ENCODE results near the gene STAB2. TPM values are rescaled to one million over a fixed set of nuclear protein-coding genes. Genes with fewer than 3 reads are reported as not detected.

The STAB2 gene
- total RNA-seq, 1 experiment from 2014 or later, result not detected

GRCh38 chr12:103566398-103566797, 20.7 kb upstream of the STAB2 start:
- Histone ChIP-seq H2AFZ (ENCODE audit: low read depth, low read length, poor library complexity, severe bottlenecking) (no peak overlapping the region), H3K9ac (ENCODE audit: low read length) (no peak overlapping the region), H4K20me1 (ENCODE audit: insufficient read depth) (no peaks in the 10 kb centered on the region), H3K9me2 (ENCODE audit: insufficient read depth) (no peaks in the 10 kb centered on the region), H3K9me3 (ENCODE audit: control insufficient read depth in 1 of 2, insufficient read depth in 1 of 2, low read depth in 1 of 2, low read length in 2 of 2) (peaks cover 3 to 12% of the 10 kb centered on the region in 2 experiments; a peak in 2 of 4 replicates), H3K79me2 (ENCODE audit: insufficient read depth, low read length) (no peaks in the 10 kb centered on the region), H3K4me2 (ENCODE audit: low read length) (no peak overlapping the region), H3K4me3 (replicated peaks in 1 of 2; ENCODE audit: low read depth in 1 of 2, low read length in 2 of 2) (no peak overlapping the region), H3K4me1 (ENCODE audit: control insufficient read depth in 1 of 2, insufficient read depth in 2 of 2, low read length in 2 of 2) (peaks cover 0 to 11% of the 10 kb centered on the region in 2 experiments; a peak in 2 of 4 replicates), H3K36me3 (ENCODE audit: control insufficient read depth in 1 of 2, insufficient read depth in 2 of 2, low read length in 2 of 2) (no peaks in the 10 kb centered on the region), H3K27ac (ENCODE audit: low read depth, low read length) (no peak overlapping the region), H3K27me3 (ENCODE audit: insufficient read depth, low read length) (no peaks in the 10 kb centered on the region)
- no peak for TF ChIP-seq SIN3A (IDR thresholded peaks at IDR 0.05; ENCODE audit: low read depth)
- TF ChIP-seq RAD21 (IDR thresholded peaks at IDR 0.05; ENCODE audit: low read depth), result no peak
- peak; percentile 91 for TF ChIP-seq CBX3 (IDR thresholded peaks at IDR 0.05; ENCODE audit: low read depth)
- no peak for ATAC-seq
- BruUV-seq (replicated peaks), result no TSS peak
- RAD21 ChIA-PET (ENCODE audit: low non-redundant PET in 1 of 2, low total read pairs in 2 of 2, uncharacterized antibody in 2 of 2, unreplicated experiment in 2 of 2), result no interaction called here
- CTCF ChIA-PET, result no interaction called here
- POLR2A ChIA-PET, result interaction anchor here (0.7 kb wide), 1 partner anchor 8 kb away, joined by 3 read pairs; no protein-coding TSS in a partner anchor
- no peak for DNase-seq (ENCODE audit: low read depth, low spot score)
- intact Hi-C loops (cut with micrococcal nuclease), result no loop called here

- Histone ChIP-seq H2AFZ (ENCODE audit: low read depth, low read length, poor library complexity, severe bottlenecking) (no peak overlapping the region), H3K4me2 (ENCODE audit: low read length) (no peak overlapping the region), H3K36me3 (ENCODE audit: control insufficient read depth in 1 of 2, insufficient read depth in 2 of 2, low read length in 2 of 2) (no peaks in the 10 kb centered on the region), H3K27ac (ENCODE audit: low read depth, low read length) (no peak overlapping the region), H3K9me2 (ENCODE audit: insufficient read depth) (no peaks in the 10 kb centered on the region), H3K4me3 (replicated peaks in 1 of 2; ENCODE audit: low read depth in 1 of 2, low read length in 2 of 2) (no peak overlapping the region), H3K9ac (ENCODE audit: low read length) (no peak overlapping the region), H3K79me2 (ENCODE audit: insufficient read depth, low read length) (no peaks in the 10 kb centered on the region), H3K4me1 (ENCODE audit: control insufficient read depth in 1 of 2, insufficient read depth in 2 of 2, low read length in 2 of 2) (peaks cover 0 to 4% of the 10 kb centered on the region in 2 experiments; a peak in 1 of 4 replicates), H3K9me3 (ENCODE audit: control insufficient read depth in 1 of 2, insufficient read depth in 1 of 2, low read depth in 1 of 2, low read length in 2 of 2) (peaks cover 0 to 3% of the 10 kb centered on the region in 2 experiments; a peak in 1 of 4 replicates), H3K27me3 (ENCODE audit: insufficient read depth, low read length) (no peaks in the 10 kb centered on the region), H4K20me1 (ENCODE audit: insufficient read depth) (no peaks in the 10 kb centered on the region)
- TF ChIP-seq POLR2AphosphoS5 (IDR thresholded peaks at IDR 0.05; ENCODE audit: low read depth, low read length) (no peak), EGR1 (IDR thresholded peaks at IDR 0.05; ENCODE audit: low read depth) (no peak), ATF3 (IDR thresholded peaks at IDR 0.05) (no peak), REST (IDR thresholded peaks at IDR 0.05; ENCODE audit: low read depth) (no peak), CTCF (IDR thresholded peaks at IDR 0.05 in 2 of 3, conservative IDR thresholded peaks at IDR 0.05 in 1 of 3; ENCODE audit: borderline replicate concordance in 1 of 3, insufficient read depth in 1 of 3, low read depth in 2 of 3, low read length in 2 of 3) (no peak)
- POLR2A ChIA-PET, result no interaction called here
- CTCF ChIA-PET, result no interaction called here
- no peak for ATAC-seq
- BruUV-seq (replicated peaks), result no TSS peak
- intact Hi-C loops (cut with micrococcal nuclease), result no loop called here
- DNase-seq (ENCODE audit: low read depth, low spot score), result no peak
- RAD21 ChIA-PET (ENCODE audit: low non-redundant PET in 1 of 2, low total read pairs in 2 of 2, uncharacterized antibody in 2 of 2, unreplicated experiment in 2 of 2), result no interaction called here
Observed at GRCh38 chr12:103569278-103569677, 17.8 kb upstream of the STAB2 start.
